GM19240 (cell line): ENCODE results near the gene LIPE.
A peak's percentile ranks its signal among the peaks of the same experiment; 100 is the strongest.

Experiments used
- DNase-seq: peaks from one replicate; pipeline ENCODE4 v3.0.0; 2011; ENCODE audit warnings: low spot score; ENCODE audit not compliant: insufficient read length

The LIPE gene

DNA sequence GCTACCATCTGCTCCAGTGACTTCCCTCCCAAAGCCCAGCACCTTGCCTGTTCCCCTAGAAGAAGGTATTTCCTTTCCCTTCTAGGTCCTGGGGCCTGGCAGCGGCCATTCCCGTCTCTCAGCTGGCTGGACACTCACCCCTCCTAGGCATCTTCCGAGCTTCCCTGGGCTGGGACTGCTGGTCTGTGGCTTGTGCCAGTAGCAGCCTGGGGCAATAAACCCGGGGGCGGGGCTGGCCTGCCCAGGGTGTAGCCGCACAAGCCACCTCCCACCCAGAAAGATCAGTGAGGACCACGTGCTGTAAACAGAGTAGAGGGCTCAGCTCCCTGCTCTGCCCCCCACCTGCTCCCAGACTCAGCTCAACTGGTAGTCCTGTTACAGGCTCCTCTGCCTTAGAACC is 15.0 kb downstream of the LIPE start:
- DNase-seq = no peak

GRCh38 chr19:42411581-42412178 is 15.5 kb downstream of the LIPE start:
- no peak for DNase-seq

GRCh38 chr19:42410371-42410770 is 16.8 kb downstream of the LIPE start:
- no peak for DNase-seq

- no peak for DNase-seq
Observed at GRCh38 chr19:42409477-42409876, 17.7 kb downstream of the LIPE start.

DNA sequence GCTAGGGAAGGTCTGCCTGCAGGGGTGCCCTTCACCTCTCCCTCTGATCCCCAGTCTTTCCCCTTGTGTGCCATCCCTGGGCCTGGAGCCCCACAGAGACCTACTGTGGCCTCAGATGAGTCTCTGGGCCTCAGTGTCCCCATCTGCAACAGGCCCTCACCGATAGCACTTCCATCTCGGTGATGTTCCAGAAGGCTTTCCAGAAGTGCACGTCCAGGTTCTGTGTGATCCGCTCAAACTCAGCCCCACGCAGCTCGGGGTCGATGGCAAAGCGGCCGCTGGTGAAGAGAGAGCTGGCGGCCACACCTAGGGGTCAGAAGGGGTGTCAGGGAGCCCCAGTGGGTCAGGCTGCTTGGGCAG is 19.4 kb downstream of the LIPE start:
- no peak for DNase-seq

- DNase-seq = no peak
Observed at GRCh38 chr19:42407085-42407815, 19.9 kb downstream of the LIPE start.

DNA sequence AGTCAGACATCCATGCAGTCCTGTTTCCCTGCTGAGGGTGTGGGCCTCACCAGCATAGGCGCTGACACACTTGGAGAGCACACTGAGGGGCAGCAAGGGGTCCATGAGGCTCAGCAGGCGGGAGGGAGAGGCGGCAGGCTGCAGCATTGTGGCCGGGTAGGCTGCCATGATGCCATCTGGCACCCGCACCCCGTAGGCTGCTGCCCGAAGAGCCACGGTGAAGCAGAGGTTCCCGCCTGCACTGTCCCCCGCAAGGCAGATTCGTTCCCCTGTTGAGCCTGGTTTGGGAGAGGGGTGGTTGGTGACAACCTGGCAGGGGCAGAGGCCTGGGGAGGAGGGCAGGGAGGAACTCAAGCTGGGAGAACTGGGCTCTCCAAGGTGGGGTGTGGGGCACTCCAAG is 21.1 kb downstream of the LIPE start:
- DNase-seq = no peak

GRCh38 chr19:42403586-42403985 is 23.6 kb downstream of the LIPE start:
- no peak for DNase-seq

DNA sequence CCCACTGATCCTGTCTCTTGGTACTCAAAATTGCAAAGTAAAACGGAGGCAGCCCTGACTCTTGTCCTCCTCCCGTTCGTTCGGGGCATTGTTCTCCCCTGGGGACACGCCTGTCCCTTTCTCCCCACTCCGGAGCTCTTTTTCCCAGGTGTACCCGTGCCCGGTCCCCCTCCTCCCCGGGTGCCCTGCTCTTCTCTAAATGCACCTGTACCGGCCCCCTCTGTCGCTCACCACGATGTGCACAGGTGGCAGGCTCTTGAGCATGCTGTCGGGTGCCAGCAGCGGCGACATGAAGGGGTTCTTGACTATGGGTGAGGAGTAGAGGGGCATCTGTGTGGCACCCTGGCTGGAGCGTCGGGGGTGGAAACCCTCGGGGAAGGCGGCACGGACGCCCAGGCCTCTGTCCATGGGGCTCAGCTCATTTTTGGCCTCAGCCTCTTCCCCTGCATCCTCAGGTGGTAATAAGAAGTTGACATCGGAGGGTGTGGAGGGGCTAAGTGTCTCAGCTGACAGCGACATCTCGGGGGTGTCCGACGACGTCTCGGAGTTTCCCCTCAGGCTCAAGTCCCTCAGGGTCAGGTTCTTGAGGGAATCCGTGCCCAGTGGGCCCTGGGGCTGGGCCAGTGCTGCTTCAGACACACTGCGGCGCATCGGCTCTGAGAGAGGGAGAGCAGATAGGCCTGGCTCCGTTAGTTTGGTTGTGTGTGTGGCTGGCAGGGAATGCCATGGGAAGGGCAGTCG is 24.6 kb downstream of the LIPE start:
- DNase-seq = no peak

DNA sequence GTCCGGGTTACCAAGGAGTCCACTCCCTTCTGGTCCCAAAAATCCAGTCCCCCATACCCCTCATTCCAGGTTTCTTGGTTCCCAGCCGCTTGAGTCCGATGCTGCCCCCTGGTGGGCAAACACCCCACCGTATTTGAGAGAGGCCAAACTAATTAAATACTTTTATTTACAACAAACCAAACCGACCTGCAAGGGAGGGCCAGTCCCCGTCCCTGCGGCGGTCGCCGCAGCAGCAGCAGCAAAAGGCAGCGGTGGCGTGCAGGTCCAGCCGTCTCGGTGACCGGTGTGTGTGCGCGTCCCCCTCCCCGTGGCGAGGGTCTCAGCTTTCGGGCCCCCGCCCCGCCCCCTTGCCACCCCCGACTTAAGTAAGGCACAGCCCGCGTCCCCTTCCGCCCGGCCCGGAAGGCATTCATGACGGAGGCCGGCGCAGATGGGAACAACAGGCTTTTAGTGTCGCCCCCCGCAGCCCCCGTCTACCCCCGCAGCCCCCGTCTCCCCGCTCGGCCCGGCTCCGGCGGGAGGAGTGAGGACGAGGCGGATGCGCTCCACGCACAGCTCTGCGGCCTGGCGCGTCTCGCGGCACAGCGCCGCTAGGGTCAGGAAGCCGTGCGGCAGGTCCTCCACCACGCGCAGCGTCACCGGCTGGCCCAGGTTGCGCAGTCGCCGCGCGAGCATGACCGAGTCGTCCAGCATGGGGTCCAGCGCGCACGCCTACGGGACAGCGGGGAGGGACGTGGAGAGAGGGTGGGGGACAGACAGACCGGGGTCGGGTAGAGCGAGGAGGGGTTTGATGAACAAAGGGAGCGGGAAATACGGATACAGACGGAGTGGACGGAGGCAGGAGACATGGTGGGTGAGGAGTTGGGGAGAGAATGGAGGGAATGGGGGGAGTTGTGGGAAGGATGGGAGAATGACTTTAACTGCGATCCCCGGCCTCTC is 25.6 kb downstream of the LIPE start:
- peak; percentile 45 for DNase-seq

DNA sequence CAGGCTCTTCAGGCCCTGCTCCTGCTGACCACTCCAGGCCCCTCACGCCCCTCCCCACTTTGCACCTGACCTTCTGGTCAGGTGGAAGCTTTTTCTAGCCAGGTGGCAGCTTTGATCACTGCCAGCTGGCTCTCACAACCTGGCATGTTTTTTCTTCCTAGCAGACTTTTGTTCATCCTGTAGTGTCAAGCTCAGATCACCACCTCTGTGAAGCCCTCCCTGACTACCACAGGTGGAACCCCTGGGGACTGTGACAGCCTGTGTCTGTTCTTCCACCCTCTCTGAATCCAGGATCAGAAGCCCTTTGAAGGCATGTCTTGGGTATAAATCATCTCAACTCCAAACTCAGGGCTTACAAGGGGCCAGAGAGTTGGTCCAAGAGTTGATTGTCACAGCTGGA is 26.8 kb downstream of the LIPE start:
- no peak for DNase-seq

DNA sequence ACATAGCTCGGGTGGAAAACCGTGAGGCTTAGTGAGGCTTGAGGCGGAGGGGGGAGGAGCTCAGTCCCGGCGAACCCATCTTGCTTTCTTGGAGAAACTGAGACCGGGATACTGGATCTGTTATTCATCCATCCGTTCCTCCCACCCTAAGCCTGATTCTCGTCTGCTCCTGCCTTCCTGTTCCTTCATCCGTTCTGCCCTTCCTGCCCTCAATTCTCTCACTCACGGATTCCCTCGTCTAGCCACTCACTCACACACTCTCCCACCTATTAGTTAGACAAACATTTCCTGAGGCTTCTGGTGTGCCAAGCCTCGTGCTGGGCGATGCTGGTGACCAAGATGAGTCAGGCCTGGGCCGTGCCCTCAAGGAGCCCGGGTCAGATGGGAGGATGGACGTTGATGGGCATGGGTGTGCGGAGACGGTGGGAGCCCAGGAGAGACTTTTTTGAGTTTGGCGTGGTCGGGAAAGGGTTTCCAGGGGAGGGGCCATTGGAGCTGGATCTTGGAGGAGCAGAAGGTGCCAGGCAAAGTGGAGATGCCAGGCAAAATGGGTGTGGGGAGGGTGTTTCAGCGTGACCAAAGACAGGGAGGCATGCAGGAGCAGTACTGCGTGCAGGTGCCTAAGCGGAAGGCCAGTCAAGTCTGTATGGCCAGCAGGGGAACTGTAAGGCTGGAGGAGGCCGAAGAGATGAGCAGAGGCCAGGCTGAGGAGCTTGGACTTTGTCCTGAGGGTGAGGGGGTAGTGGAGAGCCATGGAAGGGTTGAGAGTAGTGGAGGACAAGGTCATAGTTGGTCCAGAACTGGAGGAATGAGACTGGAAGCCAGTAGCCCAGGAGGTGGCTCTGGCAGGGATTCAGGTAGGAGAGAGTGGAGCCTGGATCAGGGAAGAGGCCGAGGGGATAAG is 29.7 kb downstream of the LIPE start:
- DNase-seq = no peak

DNA sequence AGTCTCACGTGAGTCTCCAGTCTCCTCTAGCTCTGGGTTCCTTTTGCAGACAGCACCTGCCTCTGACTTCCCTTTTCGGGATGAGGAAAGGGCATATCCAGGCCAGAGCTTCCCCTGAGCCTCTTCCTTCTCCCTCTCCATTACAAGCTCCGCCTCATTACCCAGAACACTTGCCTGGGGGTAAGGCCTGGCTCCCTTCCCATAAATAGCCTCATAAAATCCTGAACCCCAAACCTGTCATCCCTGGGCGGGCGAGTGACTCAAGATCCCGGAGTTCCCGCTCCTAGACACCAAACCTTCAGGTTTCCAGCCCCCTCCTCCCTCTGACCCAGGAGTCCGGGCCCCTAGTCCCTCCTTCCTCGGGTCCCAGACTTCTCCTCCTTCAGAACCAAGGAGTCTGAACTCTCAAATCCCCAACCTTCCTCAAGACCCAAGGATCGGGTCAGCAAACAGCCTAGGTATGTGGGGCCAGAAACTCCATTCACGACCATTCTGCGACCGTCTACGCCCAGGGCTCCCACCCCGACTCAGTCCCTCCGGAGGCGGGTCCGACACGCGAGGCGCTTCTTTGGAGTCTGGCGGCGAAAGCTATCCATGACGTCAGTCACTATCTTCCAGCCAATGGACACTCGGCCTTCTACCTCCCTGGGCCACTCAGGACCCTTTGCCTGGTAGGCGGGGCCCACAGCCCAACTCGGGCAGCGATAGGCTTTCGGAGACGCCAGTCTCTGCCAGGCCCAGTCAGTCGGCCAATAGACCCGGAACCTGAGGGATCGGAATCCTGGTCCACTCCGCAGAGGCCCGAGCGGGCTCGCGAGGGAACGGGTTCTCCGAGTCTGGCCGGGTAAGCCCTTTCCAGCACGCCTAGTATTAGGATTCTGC is 30.6 kb downstream of the LIPE start:
- DNase-seq = peak; percentile 100

DNA sequence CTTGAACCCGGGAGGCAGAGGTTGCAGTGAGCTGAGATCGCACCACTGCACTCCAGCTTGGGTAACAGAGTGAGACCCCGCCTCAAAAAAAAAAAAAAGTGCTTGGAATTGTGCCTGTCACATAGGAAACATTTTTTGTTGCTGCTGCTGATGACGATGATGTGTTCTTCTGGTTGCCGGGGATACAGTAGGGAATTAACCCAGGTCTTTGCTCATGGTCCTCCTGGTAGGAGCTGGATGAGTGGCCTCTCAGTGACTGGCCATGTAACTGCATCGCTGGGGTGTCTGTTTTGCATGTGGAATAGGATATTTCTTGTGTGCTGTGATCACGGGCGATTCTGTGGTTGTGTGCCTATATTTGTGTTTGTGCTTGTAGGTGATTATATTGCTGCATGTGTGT is 32.4 kb downstream of the LIPE start:
- DNase-seq = no peak

DNA sequence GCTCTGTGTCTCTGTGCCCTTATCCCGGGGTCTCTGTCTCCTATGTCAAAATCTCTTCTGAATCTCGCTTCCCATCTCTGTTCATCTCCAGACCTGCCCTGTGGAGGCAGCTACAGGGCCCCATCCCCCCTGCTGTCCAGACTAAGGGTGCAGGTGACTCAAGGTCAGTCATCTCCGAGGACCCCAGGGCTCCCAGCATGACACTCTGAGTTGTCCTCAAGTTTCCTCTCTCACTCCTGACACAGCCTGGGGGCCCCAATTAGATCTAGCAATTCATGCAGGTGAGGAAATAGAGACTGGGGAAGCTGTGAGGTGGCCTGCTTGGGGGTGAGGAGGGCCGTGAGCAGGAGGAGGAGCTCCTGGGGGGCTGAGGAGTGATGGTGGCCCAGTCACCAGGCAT is 35.0 kb downstream of the LIPE start:
- DNase-seq = no peak

- DNase-seq = no peak
Observed at GRCh38 chr19:42389899-42390298, 37.3 kb downstream of the LIPE start, which contains the start of gene CNFN. TSS of gene CNFN (minus strand) at chr19:42390297. CDS start at chr19:42389037, 1,260 bp downstream.

DNA sequence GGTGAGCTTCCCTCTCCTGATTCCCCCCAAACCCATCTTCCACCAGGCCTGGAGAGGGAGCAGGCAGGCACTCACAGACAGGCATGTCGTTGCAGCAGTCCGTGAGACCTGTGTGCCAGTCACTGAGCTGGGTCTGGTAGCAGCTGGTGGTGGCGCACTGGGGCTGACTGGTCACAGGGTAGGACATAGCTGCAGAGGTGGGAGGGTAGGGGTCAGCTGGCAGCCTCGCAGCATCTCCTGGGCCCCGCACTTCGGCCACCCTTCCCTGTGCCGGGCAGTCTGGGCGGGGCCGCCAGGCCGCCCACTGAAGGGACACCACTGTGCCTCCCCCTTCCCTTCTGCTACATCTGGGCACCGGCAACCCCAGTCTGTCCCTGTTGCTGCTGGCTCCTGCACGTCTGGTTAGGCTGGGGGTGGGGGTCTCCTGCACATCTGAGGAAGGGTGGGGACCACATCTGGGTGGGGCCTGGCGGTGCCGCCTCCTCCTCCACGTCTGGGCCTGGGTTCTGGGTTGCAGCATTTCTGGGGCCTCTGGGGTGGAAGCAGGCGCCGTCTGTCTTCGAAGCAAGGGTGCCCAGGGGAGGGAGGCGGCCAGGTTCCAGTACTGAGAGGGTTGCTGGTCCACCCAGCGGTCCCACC is 38.2 kb downstream of the LIPE start:
- DNase-seq = no peak

- peak; percentile 48 for DNase-seq
Observed at GRCh38 chr19:42386974-42387707, 40.0 kb downstream of the LIPE start.
